NCI-H460 (cell line): ENCODE results near the gene ACTN4. TPM values are rescaled to one million over a fixed set of nuclear protein-coding genes. Genes with fewer than 3 reads are reported as not detected.

Experiments used
- DNase-seq: peaks from one replicate; pipeline ENCODE4 v3.0.0-alpha.2; 2016; ENCODE audit warnings: low read depth; ENCODE audit errors: extremely low read depth
- total RNA-seq: library from RNA; depleted of rRNA; stranded (reverse); fragments of >200 nt; shearing (Covaris generic); gene quantifications from 2 replicates; pipeline ENCODE4 v1.2.3, GENCODE V29; 2014

ACTN4 gene
- total RNA-seq, 1 experiment from 2014 or later, result 155 TPM

DNA sequence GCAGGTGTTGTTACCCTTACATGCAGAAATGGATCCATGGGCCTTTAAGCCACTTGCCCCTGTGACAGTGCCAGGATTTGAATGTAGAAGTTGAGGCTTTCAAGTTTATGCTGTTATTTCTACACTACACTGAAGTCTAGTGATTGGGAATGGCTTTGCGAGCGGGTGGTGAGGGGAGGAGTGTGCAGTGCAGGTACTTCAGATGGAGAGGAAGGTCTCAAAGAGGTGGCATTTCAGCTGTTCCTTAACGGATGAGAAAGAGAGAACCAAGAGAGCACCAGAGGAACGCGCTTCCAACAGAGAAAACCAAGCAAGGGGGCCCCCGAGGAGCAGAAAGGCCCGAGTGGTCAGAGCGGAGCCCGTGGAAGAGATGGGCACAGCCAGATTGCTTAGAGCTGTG is 13.3 kb downstream of the ACTN4 start:
- no peak for DNase-seq

DNA sequence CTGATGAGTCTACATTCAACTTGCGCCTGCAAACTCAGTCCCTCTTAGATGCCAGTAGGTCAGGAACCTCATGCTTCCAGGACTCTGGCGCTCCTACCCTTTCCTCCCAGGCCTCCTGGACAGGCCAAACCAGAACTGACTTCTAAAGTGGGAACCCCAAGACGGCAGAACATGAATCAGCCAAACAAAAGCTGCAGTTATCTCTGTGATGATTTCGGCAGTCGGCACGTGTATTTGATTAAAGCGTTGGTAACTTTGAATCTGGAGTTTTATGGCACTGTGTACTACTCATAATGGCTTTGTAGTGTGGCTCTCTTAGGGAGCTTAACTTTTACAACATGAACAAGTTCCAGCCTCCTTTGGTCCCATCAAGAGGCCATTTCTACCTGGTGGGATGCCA is 13.7 kb downstream of the ACTN4 start:
- DNase-seq, result no peak

DNA sequence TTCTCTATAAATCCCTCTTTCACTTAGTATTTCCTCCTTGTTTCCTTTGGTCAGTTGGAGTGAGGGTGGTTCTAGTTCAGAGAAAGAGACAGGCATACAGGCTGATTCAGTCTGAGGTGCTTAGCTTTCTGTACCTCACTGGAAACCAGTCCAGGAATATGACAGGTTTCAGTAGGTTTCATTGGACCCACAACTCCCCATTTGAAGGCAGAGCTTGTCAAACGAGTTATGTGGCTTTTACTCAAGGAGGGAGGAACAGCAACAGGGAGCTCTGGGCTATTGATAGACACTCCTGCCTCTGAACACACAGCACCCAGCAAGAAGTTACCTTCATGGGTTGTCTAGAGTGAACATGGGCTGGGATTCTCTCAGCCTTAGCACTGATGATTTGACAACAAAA is 14.5 kb downstream of the ACTN4 start:
- no peak for DNase-seq

DNA sequence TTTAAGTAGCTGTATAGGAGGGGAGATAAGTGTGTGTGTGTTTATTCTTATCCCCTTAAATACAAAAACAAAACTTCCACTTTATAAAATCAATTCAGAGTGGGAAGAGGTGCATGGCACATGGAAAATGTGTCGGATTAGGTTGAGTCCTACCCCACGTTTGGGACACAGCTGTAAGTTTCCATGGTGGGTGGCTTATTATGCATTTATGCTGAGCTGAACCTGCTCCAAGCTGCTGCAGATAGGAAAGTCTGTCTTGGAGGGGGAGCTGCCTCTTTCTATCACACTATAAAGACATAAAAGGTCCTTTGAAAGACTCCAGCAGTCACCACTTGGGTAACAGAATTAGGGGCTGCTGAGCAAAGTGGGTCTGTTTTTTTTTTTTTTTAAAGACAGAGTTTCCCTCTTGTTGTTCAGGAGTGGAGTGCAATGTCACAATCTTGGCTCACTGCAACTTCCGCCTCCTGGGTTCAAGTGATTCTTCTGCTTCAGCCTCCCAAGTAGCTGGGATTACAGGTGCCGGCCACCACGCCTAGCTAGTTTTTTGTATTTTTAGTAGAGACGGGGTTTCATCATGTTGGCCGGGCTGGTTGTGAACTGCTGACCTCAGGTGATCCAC is 15.2 kb downstream of the ACTN4 start:
- no peak for DNase-seq

DNA sequence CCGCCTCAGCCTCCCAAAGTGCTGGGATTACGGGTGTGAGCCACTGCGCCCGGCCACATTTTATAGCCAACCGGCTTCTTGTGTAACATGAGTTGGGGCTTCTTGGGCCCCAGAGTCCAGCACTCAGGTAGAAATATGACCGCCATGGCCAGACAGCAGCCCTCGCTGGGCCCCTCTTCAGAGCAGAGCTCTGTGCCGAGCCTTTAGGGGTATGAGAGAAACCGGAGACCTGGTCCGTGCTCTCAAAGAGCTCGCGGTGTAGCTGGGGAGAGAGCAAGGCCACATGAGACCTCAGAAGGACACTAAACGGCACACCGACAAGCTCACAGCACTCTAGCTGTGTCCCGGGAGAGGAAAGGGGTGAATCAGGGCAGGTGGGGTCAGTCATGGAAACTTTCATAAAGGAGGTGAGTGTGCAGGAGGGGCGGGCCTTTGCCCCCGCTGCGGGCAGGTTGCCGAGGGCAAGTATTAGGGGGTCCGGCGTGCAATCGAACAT is 15.8 kb downstream of the ACTN4 start:
- DNase-seq, result no peak

DNA sequence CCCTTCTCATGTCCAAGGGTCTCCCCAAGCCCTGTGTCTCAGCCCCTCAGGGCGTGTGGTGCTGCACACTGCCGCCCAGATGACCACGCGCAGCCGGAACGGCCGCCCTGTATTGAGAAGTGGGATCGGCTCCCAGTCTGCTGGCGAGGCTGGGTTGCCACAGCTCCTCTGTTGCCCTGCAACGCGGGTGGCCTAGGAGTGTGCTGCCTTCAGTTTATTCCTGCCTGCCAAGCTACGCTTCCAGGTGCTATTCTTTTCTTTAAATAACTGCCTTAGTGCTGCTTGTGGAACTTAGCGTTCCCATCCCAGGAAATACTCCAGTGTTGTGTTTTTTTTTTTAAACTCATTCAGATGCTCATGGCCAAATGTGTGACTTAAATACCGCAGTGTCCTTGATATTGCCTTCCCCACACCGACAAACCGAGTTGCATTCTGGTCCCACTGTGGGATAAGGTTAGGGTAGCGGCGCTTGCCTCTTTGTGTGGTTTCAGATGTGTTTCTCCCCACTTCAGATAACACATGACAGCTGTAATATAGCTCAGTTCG is 16.6 kb downstream of the ACTN4 start:
- no peak for DNase-seq

DNA sequence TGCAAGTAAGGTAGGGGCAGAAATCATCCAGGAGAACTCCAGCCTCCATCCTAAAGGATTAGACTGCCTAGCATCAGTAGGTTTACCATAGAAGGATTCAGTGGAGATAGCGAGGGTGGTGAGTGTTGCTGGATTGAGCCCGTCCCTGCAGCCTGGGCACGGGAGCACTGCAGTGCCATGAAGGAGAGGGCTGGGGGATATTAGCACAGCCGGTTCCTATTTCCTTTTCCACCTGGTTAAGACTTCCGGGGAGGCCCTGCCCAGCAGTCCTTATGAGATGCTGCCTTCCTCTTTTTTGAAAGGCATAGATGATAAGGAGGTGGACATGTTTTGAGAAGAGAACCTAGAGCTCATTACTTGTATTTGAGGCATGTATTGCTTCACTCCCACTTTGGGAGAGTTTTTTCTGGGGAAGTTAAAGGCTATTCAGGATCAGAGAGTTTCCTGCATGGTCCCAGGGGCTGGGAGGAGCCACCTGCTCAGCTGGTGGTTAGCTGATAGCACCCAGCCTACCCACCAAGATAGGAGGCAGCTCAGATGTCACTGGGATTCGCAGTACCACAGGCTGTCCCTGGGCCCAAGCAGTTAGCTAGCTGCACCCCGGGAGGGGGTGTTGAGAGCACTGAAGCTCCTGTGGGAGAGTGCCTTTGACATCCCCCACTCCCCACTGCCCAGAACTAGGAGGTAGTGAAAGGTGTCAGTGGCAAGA is 17.2 kb downstream of the ACTN4 start:
- no peak for DNase-seq

DNA sequence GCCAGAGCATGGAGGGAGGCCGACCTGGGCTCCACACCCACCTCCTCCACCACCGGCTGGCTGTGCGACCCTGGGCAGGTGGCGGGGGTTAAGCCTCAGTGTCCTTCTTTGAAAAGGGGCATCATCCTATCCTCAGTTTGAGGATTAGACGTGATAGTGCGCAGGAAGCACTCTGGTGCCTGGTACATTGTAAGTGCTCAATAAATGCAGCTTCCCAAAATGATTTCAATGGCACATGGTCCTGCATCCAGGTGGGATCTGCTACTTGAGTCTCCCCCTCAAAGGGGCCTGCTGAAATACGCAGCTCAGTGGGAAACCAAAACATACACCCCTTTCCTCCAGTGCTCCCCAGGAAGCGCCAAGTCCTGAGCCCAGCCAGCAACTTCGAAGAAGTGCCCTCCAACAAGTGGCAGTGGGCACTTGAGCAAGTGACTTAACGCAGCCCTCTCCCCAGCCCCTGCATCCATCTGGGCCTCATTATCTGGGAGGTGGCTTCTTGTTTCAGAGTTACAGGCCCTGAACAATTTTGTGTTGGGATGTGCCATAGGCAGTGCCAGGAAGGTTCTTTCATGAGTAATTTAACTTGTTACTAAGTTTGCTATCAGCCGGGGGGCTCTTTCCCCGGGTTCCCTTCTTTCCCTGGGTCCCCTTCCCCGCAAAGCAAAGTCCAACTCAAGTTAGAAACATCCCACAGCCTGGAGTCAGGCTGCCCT is 17.9 kb downstream of the ACTN4 start:
- no peak for DNase-seq

DNA sequence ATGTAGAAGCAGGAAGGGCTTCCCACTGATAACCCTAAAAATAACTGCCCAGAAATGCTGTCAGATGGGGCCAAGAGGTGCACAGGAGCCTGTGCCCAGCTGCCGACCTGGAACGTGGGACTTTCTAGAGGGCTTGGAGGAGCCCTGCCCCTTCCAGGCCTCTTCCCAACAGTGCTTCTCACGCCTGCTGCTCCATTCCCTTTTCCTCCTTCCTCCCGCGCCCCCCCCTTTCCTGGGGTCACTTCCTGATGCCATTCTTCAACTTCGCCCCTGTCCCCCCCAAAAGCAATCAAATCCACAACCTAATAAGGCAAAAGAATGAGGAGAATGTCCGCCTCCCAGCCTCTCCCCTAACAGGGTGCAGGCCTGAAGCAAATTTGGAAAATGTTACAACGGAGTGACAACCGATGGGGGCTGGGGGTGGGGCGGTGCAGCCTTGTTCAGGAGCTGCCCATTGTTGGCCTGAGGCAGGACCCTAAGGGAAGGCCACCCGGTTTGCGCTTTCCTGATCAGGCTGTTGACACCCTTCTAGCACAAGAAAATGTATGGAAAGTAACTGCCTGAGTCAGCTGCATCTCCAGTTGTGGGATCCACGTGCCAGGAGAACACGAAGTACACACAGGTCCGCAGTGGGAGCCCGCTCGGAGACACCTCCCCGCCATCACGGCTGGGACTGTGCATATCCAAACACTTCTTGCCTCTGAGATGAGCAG is 18.7 kb downstream of the ACTN4 start:
- DNase-seq, result peak; percentile 56

DNA sequence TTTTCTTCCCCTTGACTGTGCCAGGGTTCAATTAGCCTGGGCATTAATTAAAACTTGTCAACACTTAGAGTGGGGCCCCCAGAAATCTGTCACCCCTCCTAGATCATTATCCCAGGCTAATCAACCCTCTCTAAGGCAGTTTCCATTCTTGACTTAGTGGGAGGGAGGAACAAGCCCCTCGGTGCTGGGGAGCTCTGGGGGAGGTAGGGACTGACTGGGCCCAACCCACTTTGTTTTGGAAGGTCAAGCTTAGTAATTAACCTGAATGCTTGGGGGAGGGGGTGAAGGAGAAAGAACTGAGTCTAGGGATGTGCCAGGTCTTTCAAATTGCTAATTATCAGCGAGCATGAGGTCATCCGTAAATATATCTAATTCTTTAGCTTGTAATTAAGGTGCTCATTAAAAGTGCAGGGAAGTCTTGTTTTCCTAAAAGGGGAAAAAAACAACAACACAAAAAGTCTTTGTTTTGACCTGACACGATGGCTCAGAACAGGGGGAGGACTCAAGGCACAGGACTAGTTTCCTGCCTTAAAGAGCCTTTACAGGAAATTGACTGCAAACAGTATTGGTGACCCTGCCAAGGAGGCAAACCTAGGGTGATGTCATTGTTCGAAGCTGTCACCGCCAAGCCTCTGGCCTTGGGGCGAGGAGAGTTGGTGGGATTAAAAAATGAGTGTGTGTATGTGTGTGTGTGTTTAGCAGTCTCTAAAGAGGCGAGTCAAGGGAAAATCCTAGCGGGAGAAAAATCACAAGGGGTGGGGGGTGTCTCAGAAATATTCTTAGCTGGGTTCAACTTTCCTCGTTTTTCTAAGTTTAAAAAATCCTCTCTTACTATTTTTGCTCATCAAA is 19.4 kb downstream of the ACTN4 start:
- no peak for DNase-seq

DNA sequence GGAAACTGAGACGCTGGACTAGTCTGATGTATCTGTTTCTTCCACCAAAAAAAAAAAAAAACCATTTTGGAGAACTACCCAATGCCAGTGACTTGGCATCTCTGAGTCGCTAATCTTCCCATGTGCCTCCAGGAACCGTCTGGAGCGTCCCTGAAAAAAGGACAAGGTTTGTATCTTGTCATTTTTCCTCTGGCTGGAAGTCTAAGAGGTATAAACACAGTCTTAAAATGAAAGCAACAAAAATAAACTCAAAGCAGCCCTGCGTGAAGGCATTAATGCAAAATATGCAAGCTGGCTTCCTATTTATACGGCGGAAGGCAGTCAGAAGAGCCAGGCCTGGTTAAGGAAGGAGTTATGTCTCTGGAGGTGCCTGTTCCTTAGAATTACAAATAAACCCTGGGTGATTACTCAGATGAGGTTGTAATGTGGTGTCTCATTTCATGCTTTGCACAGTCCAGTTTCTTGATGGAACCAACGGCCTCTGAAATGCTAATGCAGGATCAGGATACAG is 20.3 kb downstream of the ACTN4 start:
- no peak for DNase-seq

DNA sequence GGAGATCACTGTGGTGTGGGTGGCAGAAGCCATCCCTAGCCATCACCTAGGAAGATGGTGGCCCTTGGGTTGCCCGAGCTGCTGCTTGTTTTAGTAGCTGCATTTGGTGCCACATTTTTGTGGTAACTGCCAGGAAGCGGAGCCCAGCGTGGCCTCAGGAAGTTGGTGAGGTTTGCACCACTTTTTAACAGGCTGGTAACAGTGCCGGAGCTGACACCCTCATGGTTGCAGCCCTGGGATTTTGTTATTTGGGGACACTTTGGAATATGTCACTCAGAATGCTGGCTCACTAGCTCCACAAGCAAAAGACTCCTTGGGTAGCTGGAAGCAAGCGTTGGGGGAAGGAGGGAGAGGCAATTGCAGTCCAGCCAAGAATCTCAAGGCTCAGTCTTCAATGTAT is 22.1 kb downstream of the ACTN4 start:
- no peak for DNase-seq

DNA sequence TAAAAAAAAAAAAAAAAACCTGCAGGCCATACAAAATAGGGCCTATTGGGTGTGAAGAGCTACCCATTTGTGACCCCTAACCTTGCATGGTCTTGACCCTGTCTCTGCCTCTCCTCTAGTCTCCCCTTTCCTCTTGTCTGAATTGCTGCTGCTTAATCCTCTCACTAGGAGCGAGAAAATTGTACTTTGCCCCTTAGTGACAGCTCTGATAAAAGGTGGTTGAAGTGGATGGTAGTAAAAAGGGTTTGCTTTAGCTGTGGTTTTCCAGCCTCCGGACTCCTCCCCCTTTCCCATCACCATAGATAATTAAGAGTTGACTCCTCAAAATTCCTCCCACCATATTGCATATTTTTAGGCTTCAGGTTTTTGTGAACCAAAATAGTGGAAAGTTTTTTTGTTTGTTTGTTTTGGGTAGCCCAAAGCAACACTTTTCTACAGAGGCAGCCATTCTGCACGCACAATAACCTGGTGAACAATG is 23.5 kb downstream of the ACTN4 start:
- DNase-seq, result no peak

DNA sequence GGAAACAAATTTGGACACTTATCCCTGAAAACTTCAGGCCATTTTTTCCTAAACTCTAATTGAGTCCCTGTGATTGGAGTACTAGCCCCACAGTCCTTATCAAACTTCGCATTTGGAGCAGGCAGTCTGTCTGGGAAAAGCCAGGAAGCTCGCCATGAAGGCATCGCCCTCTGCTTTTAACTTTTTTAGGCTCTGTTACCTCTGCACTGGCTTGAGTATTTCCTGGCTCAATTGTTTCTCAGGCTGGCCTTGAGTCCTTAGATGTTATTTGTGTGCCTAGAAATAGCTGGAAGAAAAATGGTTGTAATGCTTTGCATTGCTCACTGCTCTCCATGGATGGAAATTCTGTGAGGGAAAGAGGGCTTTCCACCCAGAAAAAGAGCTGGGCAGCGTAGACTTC is 24.2 kb downstream of the ACTN4 start:
- no peak for DNase-seq

DNA sequence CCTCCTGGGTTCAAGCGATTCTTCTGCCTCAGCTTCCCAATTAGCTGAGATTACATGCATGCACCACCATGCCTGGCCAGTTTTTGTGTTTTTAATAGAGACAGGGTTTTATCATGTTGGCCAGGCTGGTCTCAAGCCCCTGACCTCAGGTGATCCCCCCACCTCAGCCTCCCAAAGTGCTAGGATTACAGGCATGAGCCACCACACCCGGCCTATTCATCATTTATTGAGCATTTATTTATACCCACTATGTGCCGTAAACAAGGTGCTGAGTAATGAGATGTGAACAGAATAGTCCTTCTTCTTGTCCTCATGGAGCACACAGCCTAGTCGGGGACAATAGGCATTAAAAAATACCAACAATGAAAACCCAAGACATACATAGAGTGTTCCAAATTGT is 25.6 kb downstream of the ACTN4 start:
- no peak for DNase-seq

DNA sequence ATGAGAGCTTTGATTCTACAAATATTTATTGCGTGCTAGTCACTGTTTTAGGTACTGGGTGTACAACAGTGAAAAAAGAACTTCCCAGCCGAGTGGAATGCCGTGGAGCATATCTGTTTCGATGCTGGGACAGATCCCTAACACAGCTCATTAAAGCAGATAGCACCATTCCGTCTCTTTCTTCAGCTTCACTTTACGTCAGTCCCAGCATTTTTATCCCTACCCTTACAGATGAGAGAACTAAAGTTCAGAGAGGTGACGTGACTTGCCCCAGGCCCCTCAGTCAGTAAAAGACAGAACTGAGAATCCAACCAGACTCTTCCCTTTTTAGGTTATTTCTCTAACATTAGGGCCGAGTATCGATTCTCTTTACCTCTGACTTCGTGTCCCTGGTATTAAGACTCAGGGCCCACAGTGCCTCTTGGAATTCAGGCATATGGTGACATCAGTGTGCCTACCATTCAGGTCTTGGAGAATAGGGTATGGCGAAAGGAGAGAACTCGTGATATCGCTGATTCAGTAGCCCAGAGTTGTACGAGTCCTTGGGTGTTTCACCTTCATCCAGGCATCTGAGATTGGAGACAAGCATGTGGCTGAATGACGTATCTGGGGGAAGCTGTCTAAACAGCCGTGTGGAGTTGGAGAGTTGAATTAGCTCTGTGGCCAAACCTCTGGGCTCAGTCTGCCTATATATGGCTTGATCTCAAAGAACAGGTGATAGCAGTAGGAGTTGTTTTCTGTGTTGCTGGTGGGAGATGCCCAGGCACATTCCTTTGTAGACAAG is 27.1 kb downstream of the ACTN4 start:
- no peak for DNase-seq

DNA sequence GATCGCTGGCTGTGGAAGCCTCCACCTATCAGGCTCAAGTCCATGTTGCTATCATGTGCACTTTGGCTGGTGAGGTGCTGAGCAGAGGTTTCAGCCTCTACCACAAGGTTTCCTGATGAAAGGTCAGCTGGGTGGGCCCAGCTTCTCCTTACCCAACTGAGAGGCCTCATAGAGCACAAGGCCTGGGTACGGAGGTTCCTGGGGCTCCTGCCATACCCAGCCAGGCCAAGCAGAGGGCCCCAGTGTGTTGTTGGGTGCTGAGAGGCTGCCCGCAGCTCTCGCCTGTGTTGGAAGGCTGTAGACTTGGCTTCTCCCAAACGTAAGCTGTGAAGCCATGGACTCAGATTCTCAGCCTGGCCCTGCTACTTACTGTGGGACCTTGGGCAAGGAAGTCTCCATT is 28.2 kb downstream of the ACTN4 start:
- DNase-seq, result no peak

DNA sequence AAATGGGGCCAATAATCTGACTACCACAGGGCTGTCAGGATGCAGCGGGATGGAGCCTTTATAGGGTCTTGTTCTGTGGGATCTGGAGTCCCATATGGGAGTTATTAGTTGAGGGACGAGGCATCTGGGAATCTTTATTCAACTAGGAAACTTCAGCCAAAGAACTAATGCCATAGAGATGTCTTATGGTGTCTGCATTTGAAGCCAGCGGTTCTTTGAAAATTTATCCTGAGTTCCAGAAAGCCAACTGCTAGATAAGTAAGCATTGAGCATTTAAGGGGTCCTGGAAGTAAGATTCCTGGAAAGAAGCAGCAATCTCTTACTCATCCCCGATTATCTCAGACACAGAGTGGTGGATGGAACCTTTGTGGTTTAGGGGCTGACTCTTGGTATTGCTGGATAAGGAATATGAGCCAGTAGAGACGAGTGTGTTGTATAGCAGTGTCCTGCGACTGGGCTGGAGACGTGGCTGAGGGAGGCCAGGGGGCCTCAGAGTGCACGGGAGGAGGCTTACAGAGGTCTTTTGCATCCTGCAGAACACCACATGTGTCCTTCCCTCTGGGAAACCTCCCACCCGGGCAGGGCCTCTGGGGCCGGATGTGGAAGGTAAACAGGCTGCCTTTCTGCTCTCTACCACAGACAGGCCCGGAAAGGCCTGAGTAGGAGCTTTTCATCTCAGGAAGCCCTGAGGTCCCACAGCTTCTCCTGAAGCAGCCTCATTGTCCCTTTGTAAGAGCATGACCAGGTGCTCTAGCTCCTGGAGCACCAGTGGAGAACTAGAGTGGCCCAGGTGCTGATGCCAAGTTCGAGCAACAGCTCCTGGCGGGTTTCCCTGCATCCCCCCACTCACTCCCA is 28.8 kb downstream of the ACTN4 start:
- no peak for DNase-seq
